CD4-positive, alpha-beta T cell treated with Interleukin-17A for 1 hour (primary cell): ENCODE data around the gene IQCH.
"Not testable (repeated sequence)": the region's sequence is repeated elsewhere in the genome, so short reads cannot be mapped to it uniquely, and the experiment has no call there.

Experiments used
- DNase-seq: peaks from one replicate; pipeline ENCODE4 v3.0.0-alpha.2; 2020

Gene IQCH

DNA sequence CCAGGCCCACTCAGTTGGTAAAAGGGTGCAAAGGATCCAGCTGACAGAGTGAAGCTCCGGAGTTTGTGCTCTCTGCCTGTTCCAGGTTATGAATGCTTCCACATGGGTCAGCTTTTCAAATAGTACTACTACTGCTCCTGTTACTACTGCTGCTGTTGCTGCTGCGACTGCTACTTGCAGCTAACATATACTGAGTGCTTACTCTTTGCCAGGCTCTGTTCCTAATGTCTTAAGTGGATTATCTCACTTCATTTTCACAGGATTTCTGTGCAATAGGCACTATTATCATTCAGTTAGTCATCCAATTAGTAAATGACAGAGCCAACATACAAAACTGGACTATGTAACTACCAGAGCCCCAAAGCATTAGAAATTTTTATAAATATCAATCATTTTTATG lies 106.5 kb downstream of the IQCH start:
- DNase-seq, result no peak

DNA sequence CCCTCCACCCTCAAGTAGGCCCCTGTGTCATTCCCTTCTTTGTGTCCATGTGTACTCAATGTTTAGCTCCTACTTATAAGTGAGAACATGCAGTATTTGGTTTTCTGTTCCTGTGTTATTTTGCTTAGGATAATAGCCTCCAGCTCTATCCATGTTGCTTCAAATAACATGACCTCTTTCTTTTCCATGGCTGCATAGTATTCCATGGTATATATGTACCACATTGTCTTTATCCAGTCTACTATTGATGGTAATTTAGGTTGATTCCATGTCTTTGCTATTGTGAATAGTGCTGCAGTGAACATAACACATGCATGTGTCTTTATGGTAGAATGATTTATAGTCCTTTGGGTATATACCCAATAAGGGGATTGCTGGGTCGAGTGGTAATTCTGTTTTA lies 109.1 kb downstream of the IQCH start:
- not testable (repeated sequence) for DNase-seq

DNA sequence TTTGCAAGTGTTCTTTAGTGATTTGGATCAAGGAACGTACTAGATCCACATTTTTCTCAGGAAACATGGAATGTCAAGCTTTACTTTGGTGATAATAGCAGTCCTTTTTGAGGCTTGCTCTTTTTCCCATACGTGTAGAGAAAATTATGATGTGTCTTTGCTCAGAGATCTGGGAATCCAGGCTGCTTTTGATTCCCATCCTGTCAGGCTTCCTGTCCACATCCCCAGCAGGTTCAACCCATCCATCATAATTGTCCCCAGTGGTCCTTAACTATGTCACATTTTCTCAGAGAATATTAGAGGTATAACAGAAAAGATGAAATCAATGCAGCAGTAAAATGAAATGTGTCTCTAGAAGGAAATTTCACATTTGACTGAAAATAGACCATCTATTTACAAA lies 111.4 kb downstream of the IQCH start:
- DNase-seq, result no peak

DNA sequence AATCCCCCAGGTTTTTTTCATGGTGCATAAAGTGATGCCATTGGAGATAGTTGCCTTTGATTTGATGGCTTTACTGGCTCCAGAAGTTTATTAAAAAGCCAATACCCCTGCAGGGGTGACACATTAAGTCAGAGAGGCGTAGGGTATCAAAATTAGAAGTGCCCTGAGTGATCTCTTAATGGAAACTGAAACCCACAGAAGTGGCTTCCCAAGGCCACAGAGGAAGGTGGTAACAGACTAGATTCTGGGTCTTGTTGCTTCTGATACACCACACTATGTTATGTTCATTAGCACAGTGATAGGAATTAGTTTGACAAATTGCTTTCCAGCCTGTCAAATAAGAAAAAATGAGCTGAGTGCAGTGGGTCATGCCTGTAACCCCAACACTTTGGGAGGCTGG lies 112.3 kb downstream of the IQCH start:
- DNase-seq, result no peak

DNA sequence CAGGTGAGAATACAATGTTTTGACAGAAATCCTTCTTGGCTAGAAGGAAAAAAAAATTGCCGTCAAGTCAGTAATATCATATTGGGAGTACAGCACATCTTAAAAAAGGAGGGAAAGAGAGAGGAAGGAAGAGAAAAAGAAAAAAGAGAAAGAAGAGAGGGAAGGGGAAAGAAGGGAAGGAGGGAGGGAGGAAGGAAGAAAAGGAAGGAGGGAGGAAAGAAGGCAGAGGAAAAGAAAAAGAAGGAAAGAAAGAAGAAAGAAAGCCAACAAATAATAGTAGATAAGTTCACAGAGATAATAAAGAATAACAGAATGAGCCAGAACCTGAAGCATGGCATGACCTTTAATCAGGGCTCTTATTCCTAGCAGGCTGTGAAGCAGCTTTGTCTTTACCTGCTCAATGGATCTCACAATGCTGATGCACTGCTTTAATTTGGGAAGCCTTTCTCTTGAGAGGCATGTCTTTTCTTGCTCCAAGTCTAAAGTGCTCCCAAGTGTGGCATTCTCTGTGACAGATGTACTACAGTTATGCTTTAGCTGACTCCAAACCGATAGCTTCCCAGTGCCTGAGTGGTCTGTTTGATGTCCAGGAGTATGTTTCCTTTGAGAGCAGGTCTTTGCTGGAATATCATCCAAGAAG lies 114.9 kb downstream of the IQCH start:
- DNase-seq, result no peak

DNA sequence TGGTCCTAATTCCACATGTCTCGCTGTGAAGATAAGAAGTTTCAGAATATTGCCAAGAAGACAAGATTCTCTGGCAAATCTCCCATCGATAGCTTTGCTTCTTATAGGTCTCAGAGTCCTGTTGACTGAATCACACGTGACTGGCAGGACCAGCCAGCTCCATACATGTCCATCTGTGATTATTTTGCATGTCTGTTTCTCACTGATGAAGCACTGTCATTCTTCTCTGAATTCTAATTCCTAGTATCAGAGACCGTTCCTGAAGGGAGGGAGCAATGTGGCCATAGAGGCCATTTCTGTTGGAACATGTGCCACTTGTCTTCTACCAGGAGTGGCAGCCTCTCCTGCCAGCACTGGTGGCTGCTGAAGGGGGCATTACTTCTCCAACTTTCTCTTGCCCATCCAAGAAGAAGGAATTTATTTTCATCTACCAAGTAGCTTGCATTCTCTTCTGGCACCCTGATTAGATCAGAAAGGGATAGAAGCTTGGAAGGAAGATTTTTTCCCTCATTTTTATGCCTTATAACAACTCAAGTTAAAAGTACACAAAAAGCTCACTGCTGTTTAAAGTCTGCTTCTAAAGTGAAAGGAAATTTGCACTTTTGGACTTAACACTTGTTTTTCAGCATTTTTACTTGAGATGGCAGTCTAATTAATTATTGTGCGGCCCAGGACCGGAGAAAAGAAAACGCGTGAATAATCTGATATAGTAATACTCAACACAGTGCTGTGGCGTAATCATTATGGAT lies 115.8 kb downstream of the IQCH start:
- DNase-seq, result no peak

DNA sequence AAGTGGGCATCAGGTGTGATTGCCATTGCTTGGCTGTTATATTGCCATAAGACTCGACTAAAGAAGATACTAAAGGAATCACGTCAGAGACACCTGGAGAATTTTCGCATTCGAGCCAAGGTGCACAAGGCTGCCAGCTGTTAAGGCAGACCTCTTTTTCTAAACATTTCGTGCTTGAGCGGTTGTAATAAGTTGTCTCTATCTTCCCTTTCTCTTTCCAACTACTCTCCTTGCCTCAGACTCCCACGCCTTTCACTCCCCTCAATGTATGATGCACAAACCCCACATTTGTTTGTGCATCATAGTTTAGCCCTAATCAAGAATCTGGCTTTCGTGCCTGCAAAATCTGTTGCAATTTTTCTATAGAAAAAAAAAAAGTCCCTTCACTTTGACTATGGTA lies 118.0 kb downstream of the IQCH start:
- no peak for DNase-seq

DNA sequence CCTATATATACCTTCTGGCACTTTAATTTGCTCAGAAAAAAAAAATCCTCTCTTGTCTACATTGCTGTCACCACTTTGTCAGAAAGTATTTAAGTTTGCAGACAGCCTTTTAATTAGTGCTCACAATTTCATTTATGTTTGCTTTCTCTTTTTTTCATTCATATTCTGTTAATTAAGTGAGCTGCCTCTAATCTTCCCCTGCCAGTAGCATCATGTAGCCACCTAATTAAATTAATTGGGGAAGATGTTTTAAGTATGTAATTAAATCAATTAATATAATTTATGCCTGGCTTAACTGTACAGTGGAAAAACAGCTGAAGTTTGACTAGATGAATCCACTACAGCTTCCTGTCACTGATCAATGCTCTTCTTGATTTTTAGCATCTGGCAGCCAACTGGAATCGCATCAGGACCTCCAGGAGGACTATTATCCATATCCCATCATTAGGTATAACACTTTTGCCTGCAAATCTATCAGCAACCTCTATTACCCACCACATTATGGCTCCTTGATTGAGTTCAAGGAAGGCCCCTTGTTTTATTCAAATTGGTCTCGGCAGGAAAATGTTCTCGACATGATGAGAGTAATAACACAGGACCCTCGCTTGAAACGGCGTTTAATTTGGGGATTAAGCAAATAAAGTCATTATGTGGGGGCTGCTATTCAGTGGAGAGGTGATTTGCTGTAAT lies 118.5 kb downstream of the IQCH start:
- DNase-seq, result no peak

DNA sequence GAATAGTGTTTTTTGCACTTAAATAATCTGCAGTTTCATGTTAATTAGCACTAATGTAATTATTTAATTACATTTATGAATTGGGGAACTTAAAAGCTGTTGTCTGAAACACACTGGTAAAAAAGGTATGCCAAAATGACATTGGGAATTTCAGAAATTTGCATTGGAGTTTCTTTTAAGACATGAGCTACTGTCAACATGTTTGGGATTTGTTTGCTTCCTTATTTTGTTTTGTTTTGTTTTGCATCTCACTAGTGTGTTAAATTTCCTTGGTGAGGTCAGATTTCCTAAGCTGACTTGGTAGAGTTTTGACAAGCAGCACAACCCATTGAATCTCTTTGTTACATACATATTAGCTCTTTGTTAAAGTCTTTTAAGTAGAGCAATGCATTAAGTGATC lies 119.4 kb downstream of the IQCH start:
- no peak for DNase-seq

DNA sequence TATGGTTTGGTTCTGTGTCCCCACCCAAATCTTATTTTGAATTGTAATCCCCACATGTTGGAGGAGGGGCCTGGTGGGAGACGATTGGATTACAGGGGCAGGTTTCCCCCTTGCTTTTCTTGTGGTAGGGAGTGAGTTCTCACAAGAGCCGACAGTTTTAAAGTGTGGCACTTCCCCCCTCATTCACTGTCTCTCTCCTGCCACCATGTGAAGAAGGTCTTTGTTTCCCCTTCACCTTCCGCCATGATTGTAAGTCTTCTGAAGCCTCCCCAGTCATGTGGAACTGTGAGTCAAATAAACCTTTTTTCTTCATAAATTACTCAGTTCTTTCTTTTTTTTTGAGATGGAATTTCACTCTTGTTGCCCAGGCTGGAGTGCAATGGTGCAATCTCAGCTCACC lies 124.9 kb downstream of the IQCH start:
- DNase-seq, result no peak

DNA sequence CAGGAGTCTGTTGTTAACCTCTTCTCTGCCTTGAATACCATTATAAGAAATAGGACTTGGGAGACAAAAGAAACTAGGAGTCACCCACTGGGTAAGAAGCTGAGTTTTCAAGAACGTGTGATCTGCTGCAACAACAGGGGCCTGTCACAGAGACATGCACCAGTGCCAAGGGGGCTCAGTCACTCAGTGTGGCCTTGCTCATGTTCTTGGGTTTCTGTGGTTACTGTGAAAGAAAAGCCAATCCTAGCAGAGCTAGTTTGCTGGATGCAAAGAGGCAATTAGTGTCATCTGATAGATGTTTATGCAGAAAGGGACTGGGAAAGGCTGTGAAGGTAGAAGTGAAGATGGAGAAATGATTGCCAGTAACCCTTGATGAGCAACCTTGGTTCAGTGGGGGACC lies 126.3 kb downstream of the IQCH start:
- no peak for DNase-seq

DNA sequence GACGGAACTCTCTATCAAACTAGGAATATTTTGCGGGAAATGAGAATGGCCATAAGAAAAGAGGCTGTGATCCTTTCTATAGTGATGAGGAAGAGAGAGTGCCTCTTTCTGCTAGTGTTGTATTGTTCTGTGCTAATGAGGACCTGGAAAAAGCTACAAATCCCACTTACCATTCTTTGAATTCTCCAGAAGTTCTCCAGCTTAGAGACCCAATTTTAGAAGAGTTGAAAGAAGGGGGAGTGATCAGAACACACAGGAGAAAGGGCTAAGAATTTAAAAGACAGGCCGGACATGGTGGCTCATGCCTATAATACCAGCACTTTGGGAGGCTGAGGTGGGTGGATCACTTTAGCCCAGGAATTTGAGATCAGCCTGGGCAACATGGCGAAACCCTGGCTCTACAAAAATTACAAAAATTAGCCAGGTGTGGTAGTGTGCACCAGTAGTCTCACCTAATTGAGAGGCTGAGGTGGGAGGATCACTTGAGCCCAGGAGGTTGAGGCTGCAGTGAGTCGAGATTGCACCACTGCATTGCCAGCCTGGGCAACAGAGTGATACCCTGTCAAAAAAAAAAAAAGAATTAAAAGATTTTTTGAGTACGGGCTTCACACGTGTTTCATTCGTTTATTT lies 126.9 kb downstream of the IQCH start:
- no peak for DNase-seq

DNA sequence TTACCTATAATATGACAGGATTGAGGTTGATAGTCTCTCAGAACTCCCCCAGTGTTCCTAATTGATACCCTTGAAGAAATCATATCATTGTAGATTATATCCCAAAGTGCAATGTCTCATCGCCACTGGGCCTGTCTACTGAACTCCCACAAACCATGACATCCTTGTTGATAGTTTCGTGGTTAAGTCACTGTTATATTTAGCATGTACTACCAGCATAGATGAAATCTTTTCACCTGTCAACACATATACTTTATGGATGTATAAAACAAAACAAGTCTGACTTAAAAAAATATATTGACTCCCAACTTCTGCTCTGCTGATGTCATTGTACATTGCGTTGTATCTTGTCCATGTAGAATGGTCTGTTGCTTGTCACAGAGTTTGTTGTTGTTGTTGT lies 128.1 kb downstream of the IQCH start:
- DNase-seq, result no peak

DNA sequence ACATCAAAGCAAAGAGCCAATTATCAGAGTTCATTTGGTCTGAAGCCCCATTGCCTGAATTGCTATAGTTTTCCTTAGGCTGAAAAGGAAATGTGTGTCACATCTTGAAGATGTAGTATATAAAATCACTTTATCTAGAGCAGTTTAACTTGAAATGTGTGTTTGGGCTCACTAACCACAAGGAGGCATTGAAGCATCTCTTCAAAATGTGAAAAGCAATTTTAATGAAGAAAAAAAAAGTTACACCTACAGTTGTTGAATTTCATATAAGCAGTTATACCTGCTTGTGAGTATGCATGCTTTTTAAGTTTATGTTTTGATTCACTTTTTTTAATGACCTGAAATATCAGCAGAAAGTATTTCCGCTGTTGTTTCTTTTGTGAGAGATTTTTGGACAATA lies 129.3 kb downstream of the IQCH start:
- DNase-seq, result no peak

DNA sequence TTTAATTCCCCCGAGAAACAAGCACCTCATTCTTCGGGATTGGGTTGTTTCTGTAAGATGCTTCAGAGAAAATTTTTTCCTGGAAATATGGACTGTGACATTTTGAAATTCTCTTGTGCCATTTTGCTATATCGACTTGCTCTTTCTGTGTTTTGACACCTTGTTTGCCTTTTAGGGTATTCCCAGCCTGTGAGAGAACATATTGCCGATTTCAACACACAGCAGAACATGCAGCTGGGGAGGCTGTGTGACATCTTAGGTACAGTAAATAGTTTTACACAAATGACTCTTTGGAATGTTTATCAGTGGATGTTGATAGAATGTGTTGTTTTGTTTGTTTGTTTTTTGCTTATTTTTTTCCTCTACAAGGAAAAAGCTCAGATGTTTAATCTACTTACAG lies 130.2 kb downstream of the IQCH start:
- DNase-seq, result no peak

DNA sequence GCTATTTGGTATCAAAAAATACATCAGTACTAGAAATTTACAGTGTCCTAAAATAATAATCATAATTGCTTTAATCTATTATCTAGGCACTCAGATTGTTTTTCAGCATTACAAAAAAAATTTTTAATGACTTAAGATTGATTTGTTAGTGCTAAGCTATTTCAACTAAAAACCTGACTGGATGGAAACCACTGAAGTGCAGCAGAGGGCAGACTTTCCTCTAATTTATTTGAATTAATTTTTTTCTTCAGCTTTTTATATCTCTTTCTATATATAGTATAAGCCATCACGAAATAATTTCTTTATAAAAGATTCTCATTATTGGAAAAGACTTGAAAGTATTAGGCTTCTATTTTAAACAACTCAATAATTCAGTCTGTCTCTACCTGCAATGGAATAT lies 131.4 kb downstream of the IQCH start:
- no peak for DNase-seq

DNA sequence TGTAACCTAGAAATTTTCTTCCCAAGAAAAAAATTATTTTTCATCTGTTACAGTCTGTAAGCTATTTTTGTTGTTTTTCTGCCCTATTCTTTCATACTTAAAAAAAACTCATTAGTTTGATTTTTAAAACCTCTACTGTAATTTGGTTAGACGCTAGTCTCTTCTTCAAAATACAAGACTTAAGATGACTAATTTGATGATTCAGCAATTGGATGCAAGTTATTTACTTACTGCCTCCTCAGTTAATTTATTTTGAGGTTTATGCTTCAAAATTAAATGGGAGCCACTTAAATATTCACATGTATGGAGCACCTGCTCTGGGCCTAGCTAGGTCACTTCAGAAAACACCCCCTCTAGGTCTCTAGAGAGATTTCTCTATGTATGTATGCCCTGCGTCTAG lies 132.4 kb downstream of the IQCH start:
- no peak for DNase-seq

DNA sequence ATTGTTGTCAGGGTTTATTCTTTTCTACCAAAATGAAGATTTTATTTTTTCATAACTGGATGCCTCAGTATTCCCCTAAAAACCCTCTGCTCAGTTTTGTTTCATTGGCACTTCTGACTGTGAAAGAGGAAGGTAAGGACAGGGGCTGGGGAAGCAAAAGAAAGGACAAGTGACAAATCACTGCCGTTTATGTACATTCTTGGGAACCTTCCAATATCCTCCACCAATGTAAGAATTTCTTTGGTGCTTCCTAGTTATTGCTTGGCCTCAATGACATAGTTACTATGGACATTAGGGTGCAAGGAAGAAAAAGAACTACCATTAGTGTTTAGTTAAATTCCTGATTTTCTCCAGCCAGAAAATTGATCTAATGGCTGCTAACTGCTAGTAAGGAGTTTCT lies 135.4 kb downstream of the IQCH start:
- DNase-seq, result no peak

DNA sequence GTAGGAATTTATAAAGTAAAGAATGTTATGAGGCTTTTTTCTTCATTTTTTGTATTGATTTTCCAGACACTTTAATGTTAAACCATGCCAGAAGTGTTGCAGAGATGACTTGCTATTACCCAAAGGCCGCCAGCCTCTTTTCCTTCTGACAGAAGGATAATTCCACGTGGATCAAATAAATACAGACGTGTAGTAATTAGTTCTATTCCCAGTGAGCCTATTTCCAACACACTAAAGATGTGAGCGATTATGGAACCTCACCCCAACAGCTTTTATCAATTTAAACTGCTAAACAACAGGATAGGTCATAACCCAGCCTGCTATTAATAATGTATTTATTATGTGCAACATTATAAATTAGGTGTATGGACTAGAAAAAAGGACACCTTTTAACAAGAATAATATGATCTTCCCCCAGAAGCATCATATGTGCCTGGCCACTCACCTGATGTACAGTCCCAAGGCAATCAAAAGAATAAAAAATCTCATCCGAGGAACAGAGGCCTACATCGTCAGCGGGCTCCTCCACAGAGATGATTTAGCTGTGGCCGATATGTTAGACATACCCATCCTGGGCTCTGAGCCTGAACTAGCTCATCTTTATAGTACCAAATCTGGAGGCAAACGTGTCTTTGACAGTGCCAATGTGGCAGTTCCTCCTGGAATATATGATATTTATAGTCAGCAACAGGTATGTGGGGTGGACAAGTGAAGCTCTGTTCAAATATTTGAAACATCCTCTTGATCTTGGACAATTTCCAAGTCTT lies 140.5 kb downstream of the IQCH start:
- no peak for DNase-seq

DNA sequence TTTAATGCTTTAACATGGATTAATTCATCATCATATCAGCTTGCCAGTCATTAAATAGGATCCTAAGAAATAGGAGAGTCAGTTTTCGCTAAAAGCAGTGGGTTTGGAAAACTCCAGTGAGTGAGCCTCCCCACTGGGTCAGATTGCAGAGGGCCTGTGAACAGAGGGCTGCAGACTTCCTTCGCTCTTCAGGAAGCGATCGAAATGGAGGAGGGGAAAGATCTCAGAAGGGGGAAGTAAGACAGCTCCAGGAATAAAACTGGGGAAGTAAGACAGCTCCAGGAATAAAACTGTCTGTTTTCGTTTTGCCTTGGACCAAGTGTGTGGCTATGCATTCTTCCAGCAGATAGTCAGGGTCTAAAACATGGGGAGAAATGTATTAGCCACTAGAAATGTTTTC lies 141.5 kb downstream of the IQCH start:
- no peak for DNase-seq

DNA sequence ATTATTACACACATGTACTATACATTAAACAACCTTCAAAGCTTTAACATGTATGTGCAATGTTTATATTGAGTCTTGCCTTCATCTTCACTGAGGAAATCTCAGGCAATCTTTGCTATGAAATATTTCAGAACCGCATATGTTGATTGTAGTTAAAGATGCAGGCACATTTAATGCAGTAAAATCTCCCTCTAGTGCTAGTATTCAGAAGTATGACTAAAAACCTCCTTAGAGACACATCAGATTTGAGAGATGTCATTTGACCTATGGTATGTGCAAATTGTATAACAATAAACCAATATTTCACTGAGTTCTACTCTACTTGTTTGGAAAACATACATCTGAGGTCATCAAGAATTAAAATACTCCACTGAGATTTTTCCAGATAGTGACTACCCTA lies 142.6 kb downstream of the IQCH start:
- DNase-seq, result no peak

DNA sequence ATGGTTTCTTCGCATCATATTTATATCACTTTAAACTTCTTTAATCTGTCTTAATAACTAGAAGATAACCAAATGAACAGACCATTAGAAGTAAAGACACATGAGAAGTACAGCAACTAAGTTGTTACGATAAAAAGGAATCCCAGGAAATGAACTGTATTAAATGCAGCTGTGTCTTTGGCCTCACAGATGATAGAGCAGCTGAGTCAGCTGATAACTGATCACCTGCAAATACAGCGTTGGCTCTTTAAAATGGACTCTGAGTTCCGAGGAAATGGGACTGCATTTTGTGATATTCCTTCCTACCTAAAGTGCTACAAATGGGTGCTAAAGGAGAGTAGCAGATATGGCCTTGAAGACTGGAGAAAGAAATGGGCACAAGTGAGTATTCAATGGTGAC lies 145.3 kb downstream of the IQCH start:
- DNase-seq, result no peak

DNA sequence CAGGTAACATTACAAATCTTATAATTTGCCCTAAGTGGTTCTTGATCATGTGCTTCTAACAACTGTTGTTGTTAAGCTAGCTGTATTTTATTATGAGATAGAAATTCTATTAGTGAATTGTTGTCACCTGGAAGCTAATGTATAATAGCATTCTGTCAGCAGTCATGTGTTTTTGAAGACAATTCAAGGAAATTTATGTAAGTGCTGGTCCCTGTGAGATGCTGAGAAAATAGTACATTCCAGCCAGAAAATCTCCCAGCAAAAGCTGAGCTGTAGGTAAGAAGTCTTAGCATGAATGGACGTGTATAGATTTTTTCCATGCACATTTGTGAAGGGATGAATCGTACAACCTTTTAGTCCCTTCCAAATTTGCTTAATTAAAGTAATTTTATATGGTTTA lies 146.3 kb downstream of the IQCH start:
- DNase-seq, result no peak
